C4-2B (cell line): ENCODE data around the gene G2E3.
A peak's percentile ranks its signal among the peaks of the same experiment; 100 is the strongest.

ENCODE experiments used
- H3K27ac ChIP-seq: fragments of 450-650 bp; 2 replicates; pipeline ENCODE4 v1.5.1; 2017
- ZFX ChIP-seq: fragments of 450-650 bp; IDR thresholded peaks from 2 replicates; pipeline ENCODE4 v1.6.1; 2017
- TF ChIP-seq, protein P1 (sequence below): fragments of 450-650 bp; conservative IDR thresholded peaks from 2 replicates; pipeline ENCODE4 v1.5.1; 2017; ENCODE audit warnings: mild to moderate bottlenecking

The G2E3 gene, protein sequence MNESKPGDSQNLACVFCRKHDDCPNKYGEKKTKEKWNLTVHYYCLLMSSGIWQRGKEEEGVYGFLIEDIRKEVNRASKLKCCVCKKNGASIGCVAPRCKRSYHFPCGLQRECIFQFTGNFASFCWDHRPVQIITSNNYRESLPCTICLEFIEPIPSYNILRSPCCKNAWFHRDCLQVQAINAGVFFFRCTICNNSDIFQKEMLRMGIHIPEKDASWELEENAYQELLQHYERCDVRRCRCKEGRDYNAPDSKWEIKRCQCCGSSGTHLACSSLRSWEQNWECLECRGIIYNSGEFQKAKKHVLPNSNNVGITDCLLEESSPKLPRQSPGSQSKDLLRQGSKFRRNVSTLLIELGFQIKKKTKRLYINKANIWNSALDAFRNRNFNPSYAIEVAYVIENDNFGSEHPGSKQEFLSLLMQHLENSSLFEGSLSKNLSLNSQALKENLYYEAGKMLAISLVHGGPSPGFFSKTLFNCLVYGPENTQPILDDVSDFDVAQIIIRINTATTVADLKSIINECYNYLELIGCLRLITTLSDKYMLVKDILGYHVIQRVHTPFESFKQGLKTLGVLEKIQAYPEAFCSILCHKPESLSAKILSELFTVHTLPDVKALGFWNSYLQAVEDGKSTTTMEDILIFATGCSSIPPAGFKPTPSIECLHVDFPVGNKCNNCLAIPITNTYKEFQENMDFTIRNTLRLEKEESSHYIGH

DNA sequence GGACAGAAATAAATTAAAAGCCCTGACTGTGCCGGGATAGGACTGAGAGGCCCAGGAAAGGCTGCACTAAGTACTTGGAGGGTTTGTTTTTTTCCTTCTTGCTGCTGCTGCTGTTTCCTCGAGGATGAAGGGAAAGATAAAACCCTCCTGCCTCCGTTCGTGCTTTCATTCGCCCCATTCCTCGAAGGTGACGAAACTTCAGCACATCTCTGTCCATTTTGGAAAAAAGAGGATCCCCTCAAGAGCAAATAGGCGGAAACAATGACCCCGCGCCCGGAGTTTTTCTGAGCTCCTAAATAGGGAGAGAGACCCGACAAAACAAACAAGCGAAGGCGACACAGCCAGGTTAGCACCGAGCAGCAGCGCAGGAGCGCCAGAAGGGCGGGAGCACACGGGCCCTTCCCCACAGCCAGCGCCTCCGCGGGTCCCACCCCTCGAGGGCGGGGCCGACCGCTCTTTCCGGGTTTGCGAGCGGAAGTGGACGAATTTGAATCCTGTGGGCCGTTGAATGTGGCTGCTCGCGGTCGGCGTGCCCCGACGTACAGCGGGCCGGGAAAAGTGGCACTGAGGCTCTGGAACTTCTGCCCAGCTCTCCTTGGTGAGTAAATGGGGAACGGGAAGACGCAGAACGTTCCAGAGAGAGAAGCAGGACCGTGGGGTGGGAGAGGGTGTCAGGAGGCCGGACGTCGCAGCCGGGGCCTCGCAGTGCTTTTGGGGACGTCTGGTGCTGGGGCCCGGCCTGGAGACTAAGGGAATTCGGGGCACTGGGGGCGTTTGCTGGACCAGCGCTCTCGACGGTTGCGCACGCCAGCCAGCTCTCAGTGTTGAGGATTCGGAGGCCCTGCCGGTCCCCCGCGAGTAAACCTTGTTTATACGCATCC, at the start of gene G2E3:
G2E3 (plus strand) TSS at position 484 of the 881 bp plus-strand sequence. CDS start 21,922 bp downstream, outside the sequence.
- TF ChIP-seq, protein P1, sequence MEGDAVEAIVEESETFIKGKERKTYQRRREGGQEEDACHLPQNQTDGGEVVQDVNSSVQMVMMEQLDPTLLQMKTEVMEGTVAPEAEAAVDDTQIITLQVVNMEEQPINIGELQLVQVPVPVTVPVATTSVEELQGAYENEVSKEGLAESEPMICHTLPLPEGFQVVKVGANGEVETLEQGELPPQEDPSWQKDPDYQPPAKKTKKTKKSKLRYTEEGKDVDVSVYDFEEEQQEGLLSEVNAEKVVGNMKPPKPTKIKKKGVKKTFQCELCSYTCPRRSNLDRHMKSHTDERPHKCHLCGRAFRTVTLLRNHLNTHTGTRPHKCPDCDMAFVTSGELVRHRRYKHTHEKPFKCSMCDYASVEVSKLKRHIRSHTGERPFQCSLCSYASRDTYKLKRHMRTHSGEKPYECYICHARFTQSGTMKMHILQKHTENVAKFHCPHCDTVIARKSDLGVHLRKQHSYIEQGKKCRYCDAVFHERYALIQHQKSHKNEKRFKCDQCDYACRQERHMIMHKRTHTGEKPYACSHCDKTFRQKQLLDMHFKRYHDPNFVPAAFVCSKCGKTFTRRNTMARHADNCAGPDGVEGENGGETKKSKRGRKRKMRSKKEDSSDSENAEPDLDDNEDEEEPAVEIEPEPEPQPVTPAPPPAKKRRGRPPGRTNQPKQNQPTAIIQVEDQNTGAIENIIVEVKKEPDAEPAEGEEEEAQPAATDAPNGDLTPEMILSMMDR: no peak
- peak; percentile 88 for TF ChIP-seq ZFX
- peak within 1 kb of the TSS; percentile 94 for H3K27ac ChIP-seq

DNA sequence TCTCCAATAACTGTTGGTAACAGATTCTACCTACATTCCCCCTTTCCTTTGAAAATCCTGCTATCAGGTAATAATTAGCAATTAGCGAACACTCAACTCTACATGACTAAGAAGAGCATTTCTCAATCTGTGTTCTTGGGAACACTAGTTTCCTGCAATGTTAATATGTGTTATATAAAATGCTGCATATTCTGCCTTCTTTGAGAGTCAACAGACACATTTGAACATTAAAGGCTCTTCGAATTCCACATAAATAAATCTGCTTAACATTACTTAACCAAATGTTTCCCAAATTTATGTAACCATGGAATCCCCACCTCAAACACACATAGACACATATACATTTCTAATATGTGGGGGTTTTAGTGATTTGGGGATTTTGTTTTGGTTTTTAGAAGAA, 41.2 kb upstream of the G2E3 start:
- TF ChIP-seq, protein P1: no peak
- no peak for TF ChIP-seq ZFX
- no peak overlapping the region for H3K27ac ChIP-seq

DNA sequence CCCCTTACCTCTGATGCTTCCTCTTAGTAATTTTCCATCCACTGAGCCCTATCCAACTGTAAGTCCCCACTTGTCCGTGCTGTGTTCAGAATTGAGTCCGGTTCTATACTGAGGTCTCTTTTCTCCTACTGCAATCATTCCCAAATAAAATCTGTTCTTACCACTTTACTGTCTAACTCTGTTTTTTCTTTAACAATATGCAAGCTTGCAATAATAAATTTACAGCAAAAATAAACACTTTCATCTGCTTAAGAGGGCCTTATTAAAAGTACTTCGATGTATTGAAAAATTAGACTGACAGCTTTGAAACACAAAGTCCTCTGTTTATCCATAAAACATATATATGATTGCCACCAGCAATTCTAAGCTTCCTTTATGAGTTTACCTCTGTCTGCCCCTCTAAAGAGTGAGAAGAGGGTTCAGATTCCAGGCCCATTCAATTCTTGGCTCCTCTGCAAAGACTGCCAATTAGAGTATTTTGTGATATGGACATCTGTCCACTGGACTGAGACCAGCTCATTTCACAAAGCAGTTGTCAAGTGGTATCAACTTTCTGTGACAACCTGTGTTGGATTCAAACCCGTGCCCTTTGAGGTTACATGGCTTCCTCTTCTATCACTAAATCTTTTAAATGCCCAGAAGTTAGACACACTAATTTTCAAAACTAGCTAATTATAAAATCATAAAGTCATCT, 39.9 kb upstream of the G2E3 start:
- TF ChIP-seq, protein P1: no peak
- TF ChIP-seq ZFX: no peak
- no peak overlapping the region for H3K27ac ChIP-seq

DNA sequence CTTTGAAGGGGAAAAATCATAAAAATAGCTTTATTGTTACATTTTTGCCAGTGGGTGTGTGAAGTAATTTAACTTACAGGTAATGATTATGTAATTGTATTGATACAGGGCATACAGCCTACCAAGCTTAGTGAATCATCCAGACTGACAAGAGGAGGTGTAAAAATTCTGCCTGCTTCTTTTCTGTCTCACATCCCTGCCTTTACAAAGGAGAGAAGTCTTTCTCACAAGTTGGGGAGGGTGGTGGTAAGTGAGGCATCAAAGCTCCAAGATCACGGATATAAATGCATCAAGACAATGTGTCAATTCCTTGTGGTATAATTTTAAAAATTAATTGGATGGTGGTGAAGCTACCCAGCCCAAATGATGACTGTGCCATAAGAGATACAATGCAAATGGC, 39.0 kb upstream of the G2E3 start:
- TF ChIP-seq ZFX: no peak
- TF ChIP-seq, protein P1: no peak
- no peak overlapping the region for H3K27ac ChIP-seq

DNA sequence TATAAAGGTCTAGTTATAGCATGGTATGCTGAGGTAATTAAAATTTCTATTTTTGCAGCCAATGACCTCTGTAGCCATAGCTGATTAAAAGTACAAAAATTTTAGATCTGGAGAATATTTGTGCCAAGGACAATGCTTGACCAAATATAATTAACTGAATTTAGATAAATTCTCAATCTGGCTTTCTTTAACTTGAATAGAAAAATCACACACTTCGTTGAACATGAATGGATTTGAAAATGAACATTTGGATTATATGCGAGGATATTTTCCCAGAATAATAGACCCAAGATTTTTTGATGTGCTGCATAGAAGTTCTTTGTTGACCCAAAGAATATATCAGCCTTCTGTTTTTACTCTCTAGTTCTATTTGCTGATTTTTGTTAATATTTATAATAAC, 38.4 kb upstream of the G2E3 start:
- TF ChIP-seq, protein P1: no peak
- no peak for TF ChIP-seq ZFX
- no peak overlapping the region for H3K27ac ChIP-seq

DNA sequence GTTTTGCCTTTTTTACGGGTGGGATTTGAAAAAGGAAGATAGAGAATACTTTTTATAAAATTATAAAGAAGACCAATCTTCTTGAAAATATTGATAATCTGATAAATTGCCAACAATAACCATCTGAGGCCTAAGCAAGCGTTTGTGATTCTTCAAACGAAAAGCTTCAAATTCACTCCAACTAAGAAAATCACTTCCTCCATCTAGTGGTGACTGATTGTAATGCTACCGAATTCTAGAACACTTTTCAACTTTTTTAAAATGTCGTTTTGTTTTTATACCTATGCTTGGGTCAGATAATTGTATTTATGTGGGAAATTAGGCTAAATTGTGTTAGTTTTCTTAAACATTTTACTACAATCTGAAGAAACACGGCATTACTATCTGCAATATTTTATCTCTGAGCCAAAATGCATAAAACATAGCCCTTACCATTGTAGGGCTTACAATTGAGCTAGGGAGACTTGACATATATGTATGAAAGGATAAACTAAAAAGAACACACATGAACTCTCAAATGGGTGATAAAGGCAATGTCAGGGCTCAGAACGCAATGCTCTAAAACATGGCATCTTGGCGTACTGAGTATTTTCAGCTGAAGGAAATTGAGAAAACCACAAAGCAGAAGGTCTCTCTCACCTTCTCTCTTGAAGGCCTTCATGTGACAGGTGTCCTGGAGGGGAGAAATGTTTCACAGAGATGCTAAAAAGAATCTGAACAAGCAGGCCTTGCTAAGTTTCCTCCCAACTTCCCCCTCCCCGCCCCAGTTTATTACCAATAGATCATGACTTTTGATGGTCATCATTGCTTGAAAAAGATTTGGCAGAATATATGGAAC, 36.8 kb upstream of the G2E3 start:
- H3K27ac ChIP-seq: no peak overlapping the region
- TF ChIP-seq ZFX: no peak
- TF ChIP-seq, protein P1: peak; percentile 88
